ENCODE results near the gene EFCAB11. TPM values are rescaled to one million over a fixed set of nuclear protein-coding genes. Genes with fewer than 3 reads are reported as not detected.

The EFCAB11 gene
- total RNA-seq, 1 experiment from 2014 or later: 18.1 TPM

GRCh38 chr14:89921346-89921745 is 33.2 kb downstream of the EFCAB11 start:
- no TSS peak for BruUV-seq (replicated peaks)
- no peak for DNase-seq (ENCODE audit: low read depth, low spot score)
- H4K20me1 ChIP-seq (ENCODE audit: insufficient read depth): no peaks in the 10 kb centered on the region
- H3K4me2 ChIP-seq (ENCODE audit: low read length): no peak overlapping the region
- no peak for TF ChIP-seq JUND (IDR thresholded peaks at IDR 0.05)
- no peak for TF ChIP-seq ZNF274 (IDR thresholded peaks at IDR 0.05; ENCODE audit: low read depth, low read length)
- no peak for TF ChIP-seq FOSL1 (IDR thresholded peaks at IDR 0.05; ENCODE audit: low read depth)
- TF ChIP-seq EGR1 (IDR thresholded peaks at IDR 0.05; ENCODE audit: low read depth): no peak
- no peak for TF ChIP-seq EZH2phosphoT487 (IDR thresholded peaks at IDR 0.05; ENCODE audit: borderline replicate concordance)
- no peak for TF ChIP-seq RAD21 (IDR thresholded peaks at IDR 0.05; ENCODE audit: low read depth)
- TF ChIP-seq CTCF (IDR thresholded peaks at IDR 0.05 in 2 of 3, conservative IDR thresholded peaks at IDR 0.05 in 1 of 3; ENCODE audit: borderline replicate concordance in 1 of 3, insufficient read depth in 1 of 3, low read depth in 2 of 3, low read length in 2 of 3): no peak
- no peak for TF ChIP-seq ZFX (IDR thresholded peaks at IDR 0.05)
- TF ChIP-seq TCF7L2 (IDR thresholded peaks at IDR 0.05; ENCODE audit: borderline replicate concordance, extremely low read depth, insufficient read depth, insufficient read length): no peak
- TF ChIP-seq SRF (IDR thresholded peaks at IDR 0.05; ENCODE audit: low read depth): no peak
- TF ChIP-seq MAX (IDR thresholded peaks at IDR 0.05): no peak
- no peak for TF ChIP-seq CEBPB (IDR thresholded peaks at IDR 0.05; ENCODE audit: low read depth)
- no peak for TF ChIP-seq ELF1 (IDR thresholded peaks at IDR 0.05; ENCODE audit: borderline replicate concordance, low read depth)
- no peaks in the 10 kb centered on the region for H3K9me3 ChIP-seq (ENCODE audit: control insufficient read depth in 1 of 2, insufficient read depth in 1 of 2, low read depth in 1 of 2, low read length in 2 of 2)
- H3K79me2 ChIP-seq (ENCODE audit: insufficient read depth, low read length): no peaks in the 10 kb centered on the region
- no peak overlapping the region for H3K9ac ChIP-seq (ENCODE audit: low read length)
- H3K4me3 ChIP-seq (replicated peaks in 1 of 2; ENCODE audit: low read depth in 1 of 2, low read length in 2 of 2): no peak overlapping the region
- POLR2A ChIA-PET: no interaction called here
- H3K4me1 ChIP-seq (ENCODE audit: control insufficient read depth in 1 of 2, insufficient read depth in 2 of 2, low read length in 2 of 2): no peaks in the 10 kb centered on the region
- ATAC-seq: no peak
- H3K27ac ChIP-seq (ENCODE audit: low read depth, low read length): no peak overlapping the region
- no peak overlapping the region for H2AFZ ChIP-seq (ENCODE audit: low read depth, low read length, poor library complexity, severe bottlenecking)
- CTCF ChIA-PET: no interaction called here
- intact Hi-C loops (cut with micrococcal nuclease): no loop called here
- H3K9me2 ChIP-seq (ENCODE audit: insufficient read depth): no peaks in the 10 kb centered on the region
- no peaks in the 10 kb centered on the region for H3K36me3 ChIP-seq (ENCODE audit: control insufficient read depth in 1 of 2, insufficient read depth in 2 of 2, low read length in 2 of 2)
- H3K27me3 ChIP-seq (ENCODE audit: insufficient read depth, low read length): no peaks in the 10 kb centered on the region
- RAD21 ChIA-PET (ENCODE audit: low non-redundant PET in 1 of 2, low total read pairs in 2 of 2, uncharacterized antibody in 2 of 2, unreplicated experiment in 2 of 2): no interaction called here
